NK-92 treated with Interleukin-12 subunit alpha and Interleukin-12 subunit beta, amount 100 ng/mL, for 24 hours (cell line): ENCODE measurements around the gene MUC5B.

ENCODE experiments used
- DNase-seq: peaks from one replicate; lab custom pipeline; 2025; lab: John Stamatoyannopoulos, UW

Gene MUC5B

GRCh38 chr11:1285876-1286275 is 63.0 kb downstream of the MUC5B start:
- DNase-seq, result no peak

GRCh38 chr11:1287928-1288327 is 65.1 kb downstream of the MUC5B start:
- no peak for DNase-seq

- no peak for DNase-seq
These were observed 65.7 kb downstream of the MUC5B start for GRCh38 chr11:1288426-1289151.

GRCh38 chr11:1289211-1289935 is 66.5 kb downstream of the MUC5B start:
- no peak for DNase-seq

GRCh38 chr11:1290052-1291040 is 67.5 kb downstream of the MUC5B start:
- DNase-seq, result no peak

GRCh38 chr11:1291295-1292017 is 68.6 kb downstream of the MUC5B start:
- DNase-seq, result no peak

GRCh38 chr11:1292018-1292643 is 69.3 kb downstream of the MUC5B start:
- DNase-seq, result no peak

- no peak for DNase-seq
These were observed 70.1 kb downstream of the MUC5B start for GRCh38 chr11:1292644-1293618.

GRCh38 chr11:1293619-1294015 is 70.8 kb downstream of the MUC5B start:
- no peak for DNase-seq

- no peak for DNase-seq
These were observed 72.2 kb downstream of the MUC5B start for GRCh38 chr11:1295086-1295485.

GRCh38 chr11:1295591-1295990 is 72.7 kb downstream of the MUC5B start:
- no peak for DNase-seq

- DNase-seq, result no peak
These were observed 73.4 kb downstream of the MUC5B start for GRCh38 chr11:1296287-1296686.

GRCh38 chr11:1297011-1297575 is 74.2 kb downstream of the MUC5B start:
- no peak for DNase-seq

- DNase-seq, result no peak
These were observed 75.0 kb downstream of the MUC5B start for GRCh38 chr11:1297576-1298473.

- DNase-seq, result no peak
These were observed 76.0 kb downstream of the MUC5B start for GRCh38 chr11:1298695-1299492.

GRCh38 chr11:1299621-1300020 is 76.8 kb downstream of the MUC5B start:
- DNase-seq, result no peak

- no peak for DNase-seq
These were observed 77.3 kb downstream of the MUC5B start for GRCh38 chr11:1300121-1300520.
